Activated CD4-positive, CD25-positive, alpha-beta regulatory T cell treated with anti-CD3 and anti-CD28 coated beads, Interleukin-2, amount 50 U/mL, for 24 hours (primary cell): ENCODE measurements around the gene UCP3.

ENCODE experiments used
- ATAC-seq, 2 donors: fragments of 150-1000 bp; cut with Tn5 transposase; one replicate each; pipeline ENCODE4 v1.10.0; 2021; ENCODE audit warnings: mild to moderate bottlenecking in 1 of 2, moderate library complexity in 1 of 2

The UCP3 gene

GRCh38 chr11:74008373-74009229 is at the start of gene UCP3:
Gene UCP3 (minus strand): TSS chr11:74009085. CDS start chr11:74007042, 2,043 bp downstream.
- no peak for ATAC-seq

- ATAC-seq, result no peak
Measured at GRCh38 chr11:74057249-74058151, 48.6 kb upstream of the UCP3 start.

- ATAC-seq, result no peak
Measured at GRCh38 chr11:74055938-74056337, 47.1 kb upstream of the UCP3 start.

- no peak for ATAC-seq
Measured at GRCh38 chr11:74050465-74050864, 41.6 kb upstream of the UCP3 start.

GRCh38 chr11:74048993-74049392 is 40.1 kb upstream of the UCP3 start:
- ATAC-seq, result no peak

GRCh38 chr11:74044538-74044937 is 35.7 kb upstream of the UCP3 start:
- no peak for ATAC-seq

GRCh38 chr11:74043450-74043849 is 34.6 kb upstream of the UCP3 start:
- ATAC-seq, result no peak

- ATAC-seq, result no peak
Measured at GRCh38 chr11:74037309-74037708, 28.4 kb upstream of the UCP3 start.

GRCh38 chr11:74035264-74035663 is 26.4 kb upstream of the UCP3 start:
- ATAC-seq, result no peak

GRCh38 chr11:74033046-74033445 is 24.2 kb upstream of the UCP3 start:
- no peak for ATAC-seq

- ATAC-seq, result peak; percentile 84 to 90
Measured at GRCh38 chr11:74030723-74031676, 22.1 kb upstream of the UCP3 start.

- ATAC-seq, result no peak
Measured at GRCh38 chr11:74025467-74026166, 16.7 kb upstream of the UCP3 start.

- no peak for ATAC-seq
Measured at GRCh38 chr11:74024261-74025029, 15.6 kb upstream of the UCP3 start.

- no peak for ATAC-seq
Measured at GRCh38 chr11:74023276-74023675, 14.4 kb upstream of the UCP3 start.

GRCh38 chr11:74022546-74022945 is 13.7 kb upstream of the UCP3 start:
- ATAC-seq, result no peak

- no peak for ATAC-seq
Measured at GRCh38 chr11:74021998-74022397, 13.1 kb upstream of the UCP3 start.

- ATAC-seq, result no peak
Measured at GRCh38 chr11:74020539-74020938, 11.7 kb upstream of the UCP3 start.

- peak; percentile 86 to 90 for ATAC-seq
Measured at GRCh38 chr11:74019860-74020259, 11.0 kb upstream of the UCP3 start.

- no peak for ATAC-seq
Measured at GRCh38 chr11:74019104-74019738, 10.3 kb upstream of the UCP3 start.

- no peak for ATAC-seq
Measured at GRCh38 chr11:74018331-74019005, 9.6 kb upstream of the UCP3 start.
